Glomerular visceral epithelial cell (primary cell): Measurements from ENCODE around the gene CIZ1.
A peak's percentile ranks its signal among the peaks of the same experiment; 100 is the strongest.

ENCODE experiments used
- DNase-seq: peaks from one replicate; pipeline ENCODE4 v3.0.0-alpha.2; 2016; ENCODE audit errors: extremely low spot score

The CIZ1 gene

GRCh38 chr9:128214571-128215490 lies 23.5 kb upstream of the CIZ1 start:
- DNase-seq, result peak; percentile 36

GRCh38 chr9:128213746-128214497 lies 22.6 kb upstream of the CIZ1 start:
- no peak for DNase-seq

DNA sequence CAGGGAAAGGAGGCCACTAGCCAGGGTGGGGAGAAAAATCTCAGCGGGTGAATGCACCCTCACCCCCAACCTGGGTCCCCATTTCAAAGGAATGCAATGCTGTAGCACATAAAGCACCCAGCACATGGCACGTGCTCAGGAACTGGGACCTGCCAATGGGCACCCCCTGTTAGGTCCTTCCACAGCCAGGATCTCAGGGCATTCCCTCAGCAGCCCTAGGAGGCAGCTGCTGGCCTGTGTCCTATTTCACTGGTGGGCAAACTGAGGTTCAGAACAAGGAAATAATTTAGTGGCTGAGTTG lies 20.6 kb upstream of the CIZ1 start:
- no peak for DNase-seq

DNA sequence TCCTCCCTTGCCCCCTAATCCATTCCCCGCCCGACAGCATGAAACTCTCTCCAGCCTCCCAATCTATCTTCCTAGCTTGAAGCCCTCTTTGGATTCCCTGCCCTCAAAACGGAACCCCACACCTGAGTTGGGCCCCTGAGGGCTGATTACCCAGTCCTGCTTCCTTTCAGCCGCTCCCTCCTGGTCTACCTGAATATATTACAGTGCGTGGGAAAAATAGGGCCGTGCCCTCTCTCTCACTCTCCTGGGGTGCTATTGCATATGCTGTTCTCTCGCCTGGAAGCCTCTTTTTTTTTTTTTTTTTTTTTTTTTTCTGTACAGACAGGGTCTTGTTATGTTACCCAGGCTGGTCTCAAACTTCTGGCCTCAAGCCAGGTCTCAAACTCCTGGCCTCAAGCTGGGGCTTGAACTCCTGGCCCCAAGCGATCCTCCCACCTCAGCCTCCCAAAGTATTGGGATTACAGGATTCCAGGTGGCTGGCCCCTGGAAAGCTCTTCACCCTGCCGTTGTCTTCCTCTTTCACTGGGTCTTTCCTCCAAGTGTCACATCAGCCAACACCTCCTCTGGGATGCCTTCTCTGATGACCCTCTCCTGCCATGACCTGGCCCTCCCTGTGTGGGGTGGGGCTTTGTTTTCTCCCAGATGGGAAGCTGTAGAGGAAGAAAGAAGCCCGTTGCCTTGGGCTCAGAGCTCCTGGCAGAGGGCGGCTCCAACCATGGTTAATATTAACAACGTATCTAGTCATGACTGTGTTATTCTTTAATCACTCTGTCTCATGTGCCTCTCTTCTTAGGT lies 20.0 kb upstream of the CIZ1 start:
- DNase-seq, result peak; percentile 84

- DNase-seq, result no peak
Observed at GRCh38 chr9:128208946-128209669, 17.7 kb upstream of the CIZ1 start.

DNA sequence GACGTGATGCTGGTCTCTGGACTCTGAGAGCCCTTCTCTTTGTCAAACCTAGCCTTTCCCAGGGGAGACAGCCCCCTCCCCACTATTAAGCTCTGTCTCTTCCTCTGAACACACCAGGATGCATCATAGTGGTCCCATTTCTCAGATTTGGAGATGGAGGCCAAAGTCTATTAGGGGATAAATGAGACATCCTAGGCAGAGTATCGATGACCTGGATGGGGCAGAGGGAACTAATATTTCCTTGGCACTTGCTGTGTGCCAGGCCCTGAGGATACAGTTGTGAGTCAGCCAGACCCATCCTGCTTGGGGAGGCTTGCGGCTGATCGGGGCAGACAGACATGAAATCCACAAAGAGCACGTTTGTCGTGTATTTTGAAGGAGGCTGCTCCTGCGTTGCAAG lies 17.0 kb upstream of the CIZ1 start:
- no peak for DNase-seq

DNA sequence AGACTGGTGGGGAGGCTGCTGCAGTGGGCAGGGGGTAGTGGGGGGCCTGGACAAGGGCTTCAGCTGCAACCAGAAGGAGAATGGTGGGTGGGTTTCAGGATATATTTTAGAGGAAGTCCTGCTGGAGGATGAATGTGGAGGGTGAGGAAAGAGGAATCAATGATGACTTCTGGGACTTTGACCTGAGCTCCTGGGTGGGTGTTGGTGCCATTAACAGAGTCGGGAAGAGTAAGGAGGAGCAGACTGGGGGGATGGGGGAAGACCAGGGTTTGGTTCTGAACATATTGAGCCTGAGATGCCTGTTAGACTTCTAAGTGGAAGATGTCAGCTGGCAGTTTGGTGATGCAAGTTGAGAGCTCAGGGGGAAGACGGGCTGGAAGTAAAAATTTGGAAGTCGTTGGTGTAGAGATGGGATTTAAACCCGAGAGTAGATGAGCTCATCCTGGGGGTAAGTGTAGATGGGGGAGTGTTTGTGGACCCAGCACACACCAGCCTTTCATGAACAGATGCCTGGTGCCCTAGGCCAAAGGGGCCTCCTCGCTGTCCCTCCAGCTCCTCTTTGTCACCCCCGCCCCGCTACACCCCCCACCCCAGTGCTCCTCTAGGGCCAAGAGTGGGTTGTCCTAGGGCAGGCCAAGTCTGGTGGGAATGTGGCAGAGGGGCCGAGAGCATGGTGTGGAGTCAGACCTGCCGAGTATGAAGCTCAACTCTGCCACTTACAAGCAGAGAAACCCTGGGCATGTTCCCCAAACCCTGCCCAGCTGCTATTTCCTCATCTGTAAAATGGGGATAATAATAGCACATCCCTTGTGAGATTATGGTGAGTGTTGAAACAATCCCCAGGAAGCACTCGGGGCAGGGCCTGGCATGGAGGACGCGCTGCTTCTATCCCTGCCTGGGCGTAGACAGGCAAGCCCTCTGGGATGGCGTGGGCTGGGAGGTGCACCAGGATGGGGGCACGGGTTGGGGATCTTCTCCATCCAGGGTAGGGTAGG lies 15.8 kb upstream of the CIZ1 start:
- DNase-seq, result no peak

DNA sequence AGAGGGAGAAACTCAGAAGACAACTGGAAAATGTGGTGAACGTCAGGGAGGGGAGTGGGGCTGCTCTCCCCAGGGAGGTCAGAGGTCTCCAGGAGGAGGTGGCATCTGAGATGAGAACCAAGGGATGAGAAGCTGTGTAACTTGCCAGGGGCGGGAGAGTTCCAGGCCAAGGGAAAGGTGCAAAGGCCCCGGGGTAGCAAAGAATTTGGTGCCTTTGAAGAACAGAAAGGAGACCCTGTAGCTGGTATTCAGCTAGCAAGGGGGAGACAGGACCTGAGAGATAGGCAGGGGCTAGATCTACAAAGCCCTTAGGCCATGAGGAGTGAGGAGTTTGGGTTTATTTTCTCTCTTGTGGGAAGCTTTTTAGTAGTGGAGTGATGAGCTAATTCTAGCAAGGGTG lies 15.1 kb upstream of the CIZ1 start:
- no peak for DNase-seq

DNA sequence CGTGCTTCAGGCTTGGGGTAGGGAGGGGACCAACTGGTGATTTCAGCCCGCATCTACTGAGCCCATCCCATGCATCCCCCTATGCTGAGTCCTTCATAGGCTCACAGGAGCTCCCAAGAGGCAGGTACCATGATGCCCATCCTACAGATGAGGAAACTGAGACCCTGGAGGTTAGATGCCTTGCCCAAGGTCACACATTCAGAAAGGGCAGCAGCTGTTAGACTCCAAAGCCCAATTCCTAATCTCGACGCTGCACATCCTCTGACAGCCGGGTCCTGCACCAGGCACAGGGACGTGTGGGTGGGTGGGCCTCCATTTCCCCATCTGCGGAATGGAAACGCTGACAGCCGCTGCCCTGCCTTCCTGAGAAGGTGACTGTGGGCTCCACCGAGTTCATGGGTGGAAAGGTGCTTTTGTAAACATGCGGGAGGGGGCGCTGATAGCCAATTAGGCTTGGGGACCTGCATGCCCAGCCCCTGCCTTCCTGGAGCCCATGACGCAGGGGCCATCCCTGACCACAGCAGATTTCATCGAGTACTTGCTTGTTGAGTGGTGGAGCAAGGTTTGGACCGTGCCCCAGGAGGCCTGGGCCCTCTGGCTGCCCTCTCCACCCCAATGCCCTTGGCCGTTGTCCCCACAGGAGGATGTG lies 14.0 kb upstream of the CIZ1 start:
- DNase-seq, result no peak

DNA sequence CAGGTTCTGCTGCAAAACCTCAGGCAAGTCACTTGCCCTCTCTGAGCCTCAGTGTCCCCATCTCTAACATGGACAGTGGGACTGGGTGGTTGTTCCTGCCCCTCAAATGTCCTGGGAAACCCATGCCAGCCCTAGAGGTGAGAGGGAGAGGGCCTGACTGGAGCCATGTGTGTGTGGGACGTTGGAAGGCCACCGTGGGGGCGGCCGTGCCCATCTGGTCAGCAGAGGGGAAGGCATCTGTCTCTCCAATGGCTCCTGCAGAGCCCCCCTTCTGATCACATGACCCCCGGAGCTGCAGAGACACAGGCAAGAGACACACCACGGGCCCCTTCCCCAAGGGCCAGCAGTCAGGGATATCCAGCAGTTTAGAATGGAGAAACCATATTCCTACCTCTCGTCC lies 13.5 kb upstream of the CIZ1 start:
- DNase-seq, result no peak

- DNase-seq, result peak; percentile 67
Observed at GRCh38 chr9:128203707-128204551, 12.6 kb upstream of the CIZ1 start.

GRCh38 chr9:128203024-128203706 lies 11.8 kb upstream of the CIZ1 start, which contains the start of gene DNM1:
Gene DNM1, plus strand, starts transcription at chr9:128203379. Its CDS starts 92 bp downstream, at chr9:128203471.
- peak; percentile 75 for DNase-seq

DNA sequence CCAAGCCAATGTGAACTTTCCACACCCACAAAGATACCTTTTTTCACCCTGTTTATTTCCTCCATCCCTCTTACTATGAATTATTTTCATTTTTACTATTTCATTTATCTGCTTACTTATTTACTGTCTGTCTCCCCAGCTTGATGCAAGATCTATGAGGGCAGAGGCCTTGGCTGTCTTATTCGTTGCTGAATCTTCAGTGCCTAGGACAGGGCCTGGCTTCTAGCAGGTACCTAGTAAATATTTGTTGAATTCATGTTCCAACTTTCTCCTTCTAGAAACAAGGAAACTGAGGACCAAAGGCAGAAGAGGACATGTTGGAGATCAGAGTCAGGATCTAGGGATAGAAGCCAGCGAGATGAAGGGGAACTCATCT lies 11.3 kb upstream of the CIZ1 start:
- DNase-seq, result no peak

- no peak for DNase-seq
Observed at GRCh38 chr9:128201441-128202369, 10.3 kb upstream of the CIZ1 start.

- no peak for DNase-seq
Observed at GRCh38 chr9:128193469-128194096, 2.2 kb upstream of the CIZ1 start.

GRCh38 chr9:128192601-128193371 lies 1.4 kb upstream of the CIZ1 start:
- peak; percentile 97 for DNase-seq
